ENCODE results near the gene GID4.

Gene GID4

GRCh38 chr17:18044609-18045008 is 5.4 kb downstream of the GID4 start:
- no peak for DNase-seq (ENCODE audit: low read depth)
- no peak overlapping the region for H3K4me3 ChIP-seq (ENCODE audit: low read depth, low read length)
- TF ChIP-seq POLR2A (IDR thresholded peaks at IDR 0.05; ENCODE audit: extremely low read depth, insufficient read length): no peak
- TF ChIP-seq MAX (IDR thresholded peaks at IDR 0.05; ENCODE audit: low read depth, low read length): no peak
- no peak for TF ChIP-seq MYC (IDR thresholded peaks at IDR 0.05; ENCODE audit: low read depth, low read length)
- no peak for TF ChIP-seq CTCF (IDR thresholded peaks at IDR 0.05; ENCODE audit: low read depth, low read length)

DNA sequence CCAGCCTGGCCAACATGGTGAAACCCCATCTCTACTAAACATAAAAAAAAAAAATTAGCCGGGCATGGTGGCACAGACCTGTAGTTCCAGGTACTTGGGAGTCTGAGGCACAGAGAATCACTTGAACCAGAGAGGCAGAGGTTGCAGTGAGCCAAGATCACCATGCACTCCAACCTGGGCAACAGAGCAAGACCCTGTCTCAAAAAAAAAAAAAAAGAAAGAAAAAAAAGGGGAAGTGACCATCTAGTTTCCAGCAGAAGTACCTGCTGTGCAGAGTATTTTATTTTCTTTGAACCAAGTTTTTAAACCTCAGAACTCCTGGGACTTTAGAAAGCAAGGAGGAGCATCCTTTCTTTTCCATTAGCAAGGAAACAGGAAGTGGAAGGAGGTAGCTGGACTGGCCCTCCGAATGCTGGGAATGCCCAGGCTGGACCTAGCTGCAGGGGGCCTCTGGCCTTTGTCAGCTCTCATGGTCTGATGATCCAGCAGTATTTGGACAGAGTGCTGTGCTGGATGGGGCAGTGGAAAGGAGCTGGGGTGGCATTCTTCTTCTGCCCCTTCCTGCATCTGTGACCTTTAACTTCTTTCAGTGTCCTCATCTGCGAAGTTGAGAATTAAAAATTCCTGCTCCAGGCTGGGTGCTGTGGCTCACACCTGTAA is 6.6 kb downstream of the GID4 start:
- H3K4me3 ChIP-seq (ENCODE audit: low read depth, low read length): no peak overlapping the region
- TF ChIP-seq CTCF (IDR thresholded peaks at IDR 0.05; ENCODE audit: low read depth, low read length): no peak
- no peak for TF ChIP-seq MAX (IDR thresholded peaks at IDR 0.05; ENCODE audit: low read depth, low read length)
- TF ChIP-seq MYC (IDR thresholded peaks at IDR 0.05; ENCODE audit: low read depth, low read length): no peak
- no peak for TF ChIP-seq POLR2A (IDR thresholded peaks at IDR 0.05; ENCODE audit: extremely low read depth, insufficient read length)
- DNase-seq (ENCODE audit: low read depth): no peak

GRCh38 chr17:18055597-18055996 is 16.4 kb downstream of the GID4 start:
- DNase-seq (ENCODE audit: low read depth): no peak
- no peak for TF ChIP-seq MAX (IDR thresholded peaks at IDR 0.05; ENCODE audit: low read depth, low read length)
- no peak for TF ChIP-seq POLR2A (IDR thresholded peaks at IDR 0.05; ENCODE audit: extremely low read depth, insufficient read length)
- TF ChIP-seq CTCF (IDR thresholded peaks at IDR 0.05; ENCODE audit: low read depth, low read length): no peak
- no peak for TF ChIP-seq MYC (IDR thresholded peaks at IDR 0.05; ENCODE audit: low read depth, low read length)

GRCh38 chr17:18056214-18056613 is 17.0 kb downstream of the GID4 start:
- no peak for TF ChIP-seq CTCF (IDR thresholded peaks at IDR 0.05; ENCODE audit: low read depth, low read length)
- no peak for TF ChIP-seq MAX (IDR thresholded peaks at IDR 0.05; ENCODE audit: low read depth, low read length)
- TF ChIP-seq POLR2A (IDR thresholded peaks at IDR 0.05; ENCODE audit: extremely low read depth, insufficient read length): no peak
- TF ChIP-seq MYC (IDR thresholded peaks at IDR 0.05; ENCODE audit: low read depth, low read length): no peak
- H3K4me3 ChIP-seq (ENCODE audit: low read depth, low read length): no peak overlapping the region
- no peak for DNase-seq (ENCODE audit: low read depth)

More at GRCh38 chr17:18055597-18055996, 16.4 kb downstream of the GID4 start:
- H3K4me3 ChIP-seq (ENCODE audit: low read depth, low read length): no peak overlapping the region

GRCh38 chr17:18059283-18059682 is 20.1 kb downstream of the GID4 start:
- TF ChIP-seq CTCF (IDR thresholded peaks at IDR 0.05; ENCODE audit: low read depth, low read length) (no peak), MYC (IDR thresholded peaks at IDR 0.05; ENCODE audit: low read depth, low read length) (no peak), POLR2A (IDR thresholded peaks at IDR 0.05; ENCODE audit: extremely low read depth, insufficient read length) (no peak), MAX (IDR thresholded peaks at IDR 0.05; ENCODE audit: low read depth, low read length) (no peak)
- H3K4me3 ChIP-seq (ENCODE audit: low read depth, low read length): no peak overlapping the region
- no peak for DNase-seq (ENCODE audit: low read depth)

All from NB4 (cell line).